HG02981 (cell line): Measurements from ENCODE around the gene LIX1L.

Experiments
- ATAC-seq: cut with Tn5 transposase; IDR thresholded peaks from one replicate; pipeline ENCODE4 v1.9.1; 2021; ENCODE audit warnings: mild to moderate bottlenecking, moderate library complexity; ENCODE audit not compliant: unreplicated experiment

The LIX1L gene

GRCh38 chr1:145957443-145958319, at the start of gene LIX1L:
LIX1L (minus strand) TSS chr1:145958017; CDS start chr1:145957927, 90 bp downstream.
- ATAC-seq: peak; percentile 85

DNA sequence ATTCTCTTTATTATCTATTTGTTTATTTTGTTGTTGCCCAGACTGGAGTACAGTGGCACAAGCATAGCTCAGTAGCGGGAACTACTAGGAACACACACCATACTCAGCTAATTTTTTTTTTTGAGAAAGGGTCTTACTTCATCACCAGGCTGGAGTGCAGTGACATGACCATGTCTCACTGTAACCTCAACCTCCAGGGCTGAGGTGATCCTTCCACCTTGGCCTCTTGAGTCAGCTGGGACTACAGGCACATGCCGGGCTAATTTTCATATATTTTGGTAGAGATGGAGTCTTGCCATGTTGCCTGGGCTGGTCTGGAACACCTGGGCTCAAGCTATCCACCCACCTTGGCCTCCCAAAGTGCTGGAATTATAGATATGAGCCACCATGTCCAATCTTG, 43.9 kb upstream of the LIX1L start:
- no peak for ATAC-seq

DNA sequence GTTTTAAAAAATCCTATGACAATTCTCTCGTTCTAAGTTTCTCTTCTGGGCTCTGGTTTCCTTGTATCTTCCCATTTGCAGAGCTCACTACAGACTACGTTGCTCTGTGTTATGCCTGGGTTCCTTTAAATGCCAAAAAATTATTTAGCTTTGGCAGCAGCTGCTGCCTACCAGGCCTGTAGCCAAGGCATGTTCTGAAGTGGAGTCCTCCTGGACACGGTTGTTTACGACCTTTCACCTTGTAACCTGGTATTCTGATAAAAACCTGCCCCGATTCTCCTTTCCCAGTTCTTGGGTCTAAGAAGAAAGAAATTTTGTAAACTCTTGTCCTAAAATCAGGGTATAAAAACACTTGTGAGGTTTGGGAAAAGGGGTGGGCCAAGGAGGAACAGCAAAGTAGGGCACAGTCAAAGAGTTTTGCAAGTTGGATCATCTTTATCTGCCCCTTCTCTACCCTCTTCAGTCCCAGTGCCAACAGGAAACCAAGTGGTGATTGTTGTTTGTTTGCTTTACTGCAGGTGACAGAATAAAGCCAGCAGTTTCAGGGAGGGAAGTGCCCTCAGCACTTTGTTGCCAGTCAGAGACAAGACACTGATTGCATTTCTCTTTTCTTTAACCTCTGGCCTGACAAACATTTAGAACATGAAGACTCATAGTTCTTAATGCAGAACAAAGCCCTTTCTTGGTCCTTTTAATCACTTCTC, 41.7 kb upstream of the LIX1L start:
- no peak for ATAC-seq

GRCh38 chr1:145997718-145998023, 39.9 kb upstream of the LIX1L start:
- no peak for ATAC-seq

DNA sequence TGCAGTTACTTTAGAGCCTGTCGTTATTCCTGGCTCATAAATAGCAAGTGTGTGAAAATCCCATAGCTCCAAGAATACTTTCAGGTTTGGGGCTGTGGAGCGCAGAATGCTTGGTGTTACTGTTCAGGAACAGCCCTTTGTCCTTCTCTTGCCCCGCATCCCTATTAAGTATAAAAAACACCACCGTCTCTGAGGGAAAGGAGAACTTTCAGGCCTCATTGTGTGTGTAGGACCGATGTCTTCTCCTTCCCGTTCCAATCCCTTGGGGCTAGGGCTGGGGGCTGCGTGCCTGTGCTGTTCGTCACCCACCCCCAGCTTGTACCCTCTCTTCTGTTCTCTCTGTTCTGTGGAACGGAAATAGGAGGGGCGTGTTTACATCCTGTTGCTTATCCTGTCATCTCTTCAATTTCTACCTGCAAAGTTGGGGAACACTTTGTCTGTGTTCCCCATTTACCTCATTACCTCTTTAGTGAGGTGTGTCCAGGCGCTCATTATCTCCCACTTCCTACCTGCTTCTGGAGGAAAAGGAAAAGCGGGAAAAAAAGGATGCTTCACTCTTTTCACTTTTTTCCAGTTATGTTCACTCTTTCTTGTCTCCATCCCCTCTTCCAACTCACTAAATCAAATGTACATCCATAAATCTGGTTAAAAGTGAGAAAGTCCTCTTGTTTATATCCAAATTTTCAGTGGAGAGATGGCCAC, 39.4 kb upstream of the LIX1L start:
- peak; percentile 25 for ATAC-seq

DNA sequence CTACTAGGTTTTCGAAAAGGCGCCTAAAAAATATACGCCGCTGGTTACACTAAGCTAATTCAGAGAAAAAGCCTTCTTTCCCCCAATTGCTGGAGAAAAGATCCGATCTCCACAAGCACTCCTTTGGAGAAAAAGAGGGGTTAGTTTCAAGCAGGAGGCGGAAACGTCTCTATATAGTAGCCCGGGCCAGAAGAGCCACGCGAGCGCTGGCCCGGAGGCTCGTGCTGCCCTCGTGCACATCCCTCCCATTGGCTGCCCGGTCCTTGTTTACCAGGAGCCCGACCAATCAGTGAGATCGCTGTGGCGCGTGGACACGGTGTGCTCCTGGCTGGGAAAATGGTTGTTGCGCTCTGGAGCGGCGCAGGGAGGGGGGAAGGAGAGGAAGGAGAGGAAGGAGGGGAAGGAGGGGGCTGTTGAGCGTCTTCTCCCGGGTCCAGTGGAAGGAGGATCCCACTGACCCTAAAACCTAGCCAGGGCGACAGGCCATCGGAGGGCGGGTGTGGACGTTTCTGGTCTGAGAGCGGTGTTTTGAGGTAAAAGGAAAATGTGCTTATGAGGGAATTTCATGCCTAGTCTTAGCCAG, 38.7 kb upstream of the LIX1L start, which contains the start of gene TXNIP:
Gene TXNIP (minus strand): TSS at position 147 of the 583 bp plus-strand sequence. CDS start 313 bp downstream, outside the sequence.
- ATAC-seq: peak; percentile 94

GRCh38 chr1:145995964-145996432, 38.2 kb upstream of the LIX1L start:
- no peak for ATAC-seq

DNA sequence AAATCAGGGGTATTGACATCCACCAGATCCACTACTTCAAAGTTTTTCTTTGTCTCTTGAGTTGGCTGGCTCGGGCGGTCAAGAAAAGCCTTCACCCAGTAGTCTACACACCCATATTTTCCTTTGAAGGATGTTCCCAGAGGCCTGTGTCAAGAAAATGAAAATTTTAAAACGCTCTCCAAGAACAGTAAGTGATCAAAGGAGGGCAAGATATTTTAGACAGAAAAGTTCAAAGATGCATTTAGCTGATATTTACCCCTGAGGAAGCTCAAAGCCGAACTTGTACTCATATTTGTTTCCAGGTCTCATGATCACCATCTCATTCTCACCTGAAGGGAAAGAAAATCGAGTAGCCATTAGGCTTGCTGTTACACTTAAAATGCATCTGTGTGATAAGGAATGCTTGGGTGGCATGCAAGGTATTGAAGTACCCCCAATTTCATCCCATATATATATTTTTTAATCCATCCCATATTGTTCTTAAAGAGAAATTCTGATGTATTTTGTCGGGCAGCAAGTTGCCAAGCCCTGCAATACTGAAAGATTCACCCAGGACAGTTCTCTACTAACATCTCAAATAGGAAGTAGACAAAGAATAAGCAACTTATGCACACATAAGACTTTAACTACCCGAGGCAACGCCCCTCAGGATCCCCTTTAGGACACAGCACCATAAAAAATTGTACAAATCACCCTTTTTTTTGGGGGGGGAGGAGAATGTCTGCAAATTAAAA, 37.5 kb upstream of the LIX1L start:
- no peak for ATAC-seq

DNA sequence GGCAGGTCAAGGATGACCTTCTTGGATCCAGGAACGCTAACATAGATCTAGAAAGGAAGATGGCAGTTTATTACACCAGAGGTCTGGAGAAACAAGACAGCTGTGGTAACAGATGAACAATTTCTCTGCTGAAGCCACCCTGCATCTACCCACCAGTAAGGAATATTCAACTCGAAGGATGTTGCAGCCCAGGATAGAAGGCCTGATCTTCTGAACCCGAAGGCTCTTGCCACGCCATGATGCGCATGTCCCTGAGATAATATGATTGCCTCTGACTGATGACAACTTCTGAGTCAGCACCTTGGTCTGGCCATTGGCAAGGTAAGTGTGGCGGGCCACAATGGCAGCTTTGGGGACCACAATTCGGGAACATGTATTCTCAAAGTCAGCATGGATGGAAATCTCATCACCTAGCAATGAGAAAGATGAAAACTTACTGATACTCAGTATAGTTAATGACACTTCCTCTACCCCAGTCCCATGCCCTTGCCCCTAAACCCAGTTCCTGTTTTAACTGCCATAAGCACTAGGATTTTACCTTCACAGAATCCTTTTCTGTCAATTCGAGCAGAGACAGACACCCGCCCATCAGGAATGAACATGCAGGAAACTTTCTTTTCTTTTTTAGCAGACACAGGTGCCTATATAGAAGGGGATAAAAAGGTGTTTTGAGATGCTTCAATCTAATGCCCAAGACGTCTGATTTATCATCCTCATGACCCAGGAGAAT, 36.7 kb upstream of the LIX1L start:
- ATAC-seq: no peak

GRCh38 chr1:145993618-145994390, 36.0 kb upstream of the LIX1L start:
- ATAC-seq: no peak

DNA sequence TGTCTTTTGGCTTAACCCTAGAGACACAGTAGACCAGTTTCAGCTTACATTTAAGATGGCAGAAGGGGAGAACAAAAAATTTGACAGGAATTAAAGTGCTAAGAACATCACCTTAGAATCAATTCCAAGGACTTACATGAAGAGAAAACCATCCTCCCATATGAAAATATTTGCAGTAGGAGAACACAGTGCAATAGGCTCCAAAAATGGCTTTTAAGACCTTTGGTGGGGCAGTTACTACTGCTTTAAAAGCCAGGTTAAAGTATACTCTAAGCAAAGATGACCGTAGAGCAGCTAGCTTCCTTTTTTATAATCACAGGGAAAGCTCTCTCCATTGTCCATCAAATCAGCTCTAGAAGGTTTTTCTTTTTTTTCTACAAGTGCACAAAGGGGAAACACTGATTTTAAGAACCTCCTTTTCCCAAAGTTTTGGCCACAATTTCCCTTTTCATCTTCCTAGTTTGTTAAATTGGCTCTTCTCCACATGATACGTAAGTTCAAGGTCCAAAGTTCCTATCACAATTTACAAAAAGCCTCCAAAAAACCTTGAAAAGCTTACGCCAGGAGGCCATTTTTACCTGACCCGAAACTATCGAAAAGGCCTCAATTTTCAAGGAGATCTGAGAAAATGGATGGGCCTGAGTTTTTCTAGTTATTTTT, 35.3 kb upstream of the LIX1L start:
- ATAC-seq: no peak

- ATAC-seq: no peak
Measured at GRCh38 chr1:145992502-145992936, 34.7 kb upstream of the LIX1L start.

DNA sequence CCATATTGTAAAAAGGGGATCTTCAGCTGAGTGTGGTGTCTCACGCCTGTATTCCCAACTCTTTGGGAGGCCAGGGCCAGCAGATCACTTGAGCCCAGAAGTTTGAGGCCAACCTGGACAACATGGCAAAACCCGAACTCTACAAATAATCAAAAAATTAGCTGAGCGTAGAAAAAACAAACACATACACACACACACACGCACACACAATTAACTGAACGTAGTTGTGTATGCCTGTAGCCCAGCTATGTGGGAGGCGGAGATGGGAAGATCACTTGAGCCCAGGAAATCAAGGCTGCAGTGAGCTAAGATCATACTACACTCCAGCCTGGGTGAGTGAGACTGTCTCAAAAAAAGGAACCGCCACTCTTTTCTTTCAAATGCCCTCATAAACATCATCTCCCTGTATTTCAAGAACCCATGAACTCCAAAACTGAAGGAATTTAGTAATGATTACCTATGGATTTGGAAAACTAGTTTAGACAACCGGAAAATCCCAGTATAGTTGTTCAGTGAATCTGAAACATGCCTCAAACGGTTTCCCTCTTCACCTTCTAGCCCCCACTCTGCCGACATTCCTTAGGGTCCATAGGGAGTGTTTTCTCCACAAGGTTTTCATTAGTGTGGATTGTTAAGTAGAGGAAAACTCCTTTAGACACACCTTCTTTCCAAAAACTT, 34.1 kb upstream of the LIX1L start:
- no peak for ATAC-seq

DNA sequence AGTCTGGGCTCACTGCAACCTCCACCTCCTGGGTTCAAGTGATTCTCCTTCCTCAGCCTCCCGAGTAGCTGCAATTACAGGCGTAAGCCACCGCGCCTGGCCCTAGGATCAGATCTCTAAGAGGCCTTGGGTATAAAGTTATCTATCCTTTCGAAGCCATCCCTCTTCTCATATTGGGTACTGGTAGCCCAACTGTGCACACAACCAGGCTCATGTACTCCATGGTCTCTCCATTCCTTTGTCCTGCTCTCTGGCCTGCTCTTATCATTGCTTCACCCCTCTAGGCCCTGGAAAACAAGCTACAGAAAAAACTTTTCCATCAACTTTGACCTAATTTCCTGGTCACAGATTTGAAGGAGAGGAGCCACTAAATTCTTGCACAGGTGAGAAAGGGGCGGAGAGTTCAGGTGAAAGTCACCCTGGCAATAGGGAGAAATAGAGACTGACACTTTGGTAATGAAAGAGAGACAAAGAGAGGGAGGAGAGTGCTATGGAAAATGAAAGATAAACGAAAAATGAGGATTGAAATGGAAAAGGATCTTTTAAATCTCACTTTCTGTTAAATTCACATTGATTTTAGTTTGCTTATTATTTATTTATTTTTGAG, 32.5 kb upstream of the LIX1L start:
- no peak for ATAC-seq

DNA sequence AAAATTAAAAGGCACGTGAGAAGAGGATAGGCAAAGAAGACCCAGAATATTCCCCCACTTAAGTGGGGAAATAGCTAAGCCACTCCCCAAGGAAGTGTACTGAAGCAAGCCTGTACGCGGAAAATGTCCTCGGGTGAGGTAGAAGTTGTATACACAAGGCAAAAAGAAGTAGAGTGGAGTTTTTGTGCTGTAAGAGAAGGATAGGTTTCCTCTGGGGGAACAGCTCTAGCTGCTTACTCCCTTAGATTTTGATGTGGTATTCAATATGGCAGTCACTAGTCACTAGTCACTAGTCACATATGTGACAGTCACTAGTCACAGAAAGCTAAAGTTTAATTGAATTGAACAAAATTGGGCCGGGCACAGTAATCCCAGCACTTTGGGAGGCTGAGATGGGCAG, 31.0 kb upstream of the LIX1L start:
- ATAC-seq: no peak

GRCh38 chr1:145987926-145988325, 30.1 kb upstream of the LIX1L start:
- no peak for ATAC-seq

DNA sequence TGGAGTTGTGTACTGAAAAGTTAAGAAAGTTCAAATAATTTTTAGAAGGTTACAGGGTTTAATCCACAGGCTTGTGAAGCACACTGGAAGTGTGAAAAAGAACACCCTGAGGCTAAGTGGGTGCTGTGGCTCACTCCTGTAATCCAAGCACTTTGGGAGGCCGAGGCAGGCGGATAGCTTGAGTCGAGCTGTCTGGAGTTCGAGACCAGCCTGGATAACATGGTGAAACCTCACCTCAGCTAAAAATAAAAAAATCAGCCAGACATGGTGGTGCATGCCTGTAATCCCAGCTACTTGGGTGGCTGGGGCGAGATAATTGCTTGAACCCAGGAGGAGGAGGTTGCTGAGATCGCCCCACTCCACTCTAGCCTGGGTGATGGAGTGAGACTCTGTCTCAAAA, 28.7 kb upstream of the LIX1L start:
- no peak for ATAC-seq
